CD4-positive, alpha-beta T cell treated with Interleukin-1 beta for 1 hour (primary cell): ENCODE data around the gene DYRK1A.
A peak's percentile ranks its signal among the peaks of the same experiment; 100 is the strongest.

Experiments
- DNase-seq, 2 donors: peaks; one replicate each; pipeline ENCODE4 v3.0.0-alpha.2; 2020 to 2022

DYRK1A gene

DNA sequence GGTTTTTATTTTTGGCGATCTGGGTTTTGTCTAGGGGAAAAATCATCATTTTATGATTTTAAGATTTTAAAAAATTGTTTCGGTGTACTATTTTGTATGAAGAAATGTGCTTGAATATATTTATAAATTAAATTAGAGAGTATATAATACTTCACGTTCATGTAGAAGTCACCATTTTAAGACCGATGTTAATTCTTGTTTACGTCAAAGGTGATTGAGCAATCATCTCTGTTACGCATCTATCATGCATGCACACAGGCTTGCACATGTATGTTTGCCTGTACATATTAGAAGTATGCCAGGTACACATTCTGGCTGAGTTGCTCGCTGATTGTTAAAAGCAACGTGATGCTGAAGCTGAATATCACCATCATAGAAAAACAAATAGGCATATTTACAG lies 54.7 kb downstream of the DYRK1A start:
- no peak for DNase-seq

- no peak for DNase-seq
These were observed 55.8 kb downstream of the DYRK1A start for GRCh38 chr21:37422382-37422781.

DNA sequence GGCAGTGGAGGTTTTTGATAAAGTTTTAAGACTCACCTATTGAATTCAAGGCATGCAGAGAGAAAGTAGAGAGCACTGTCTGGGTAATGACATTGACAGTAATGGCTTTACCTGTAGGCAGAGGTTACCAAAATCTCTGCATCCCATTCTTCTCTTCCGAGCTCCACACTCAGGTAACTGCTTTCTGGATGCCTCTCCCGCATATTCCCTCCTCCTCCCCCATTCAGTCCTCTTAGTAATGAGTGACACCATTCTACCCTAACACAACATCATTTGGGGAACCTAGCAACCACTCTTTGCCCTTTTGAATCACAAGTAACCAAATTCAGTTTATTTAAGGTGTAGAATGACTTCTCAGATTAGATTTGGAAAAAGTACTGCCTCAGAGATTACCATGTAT lies 56.5 kb downstream of the DYRK1A start:
- no peak for DNase-seq

DNA sequence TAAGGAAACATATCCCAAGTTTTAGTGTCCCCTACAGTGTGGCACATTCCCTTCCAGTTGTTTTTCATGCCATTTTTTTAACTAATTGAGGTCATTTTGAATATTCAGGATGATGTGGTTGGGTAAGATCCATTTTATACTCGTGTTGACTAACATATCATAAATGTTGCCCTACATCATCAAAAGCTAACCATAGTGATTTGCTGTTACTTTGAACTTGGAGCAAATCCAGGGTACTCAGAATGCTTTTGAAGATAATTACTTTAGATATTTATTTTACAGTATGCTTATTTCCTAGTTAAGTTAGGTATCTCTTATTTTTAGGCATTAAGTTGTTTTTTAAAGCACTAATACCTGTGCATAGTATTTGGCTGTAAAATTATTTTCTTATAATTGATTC lies 57.8 kb downstream of the DYRK1A start:
- no peak for DNase-seq

DNA sequence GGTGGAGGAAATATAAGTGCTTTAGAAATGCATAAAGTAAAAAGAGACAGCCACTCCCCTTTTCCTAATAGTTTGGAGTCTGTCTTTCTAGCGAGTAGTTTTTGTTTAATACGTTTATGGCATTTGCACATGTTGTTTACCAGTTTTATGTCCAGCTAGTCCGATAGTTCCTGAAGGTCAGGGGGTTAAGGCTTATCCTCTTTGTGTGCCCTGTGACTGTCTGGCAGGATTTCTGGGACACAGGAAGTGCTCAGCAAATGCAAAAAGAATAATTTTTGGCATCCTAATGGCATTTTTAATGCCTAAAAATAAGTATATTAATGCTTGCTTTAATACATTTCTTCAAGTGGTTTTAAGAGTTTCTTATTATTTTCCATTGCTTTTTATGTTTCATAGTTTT lies 58.4 kb downstream of the DYRK1A start:
- DNase-seq = no peak

GRCh38 chr21:37425684-37426083 lies 59.1 kb downstream of the DYRK1A start:
- no peak for DNase-seq

- DNase-seq = no peak
These were observed 60.6 kb downstream of the DYRK1A start for GRCh38 chr21:37427221-37427620.

DNA sequence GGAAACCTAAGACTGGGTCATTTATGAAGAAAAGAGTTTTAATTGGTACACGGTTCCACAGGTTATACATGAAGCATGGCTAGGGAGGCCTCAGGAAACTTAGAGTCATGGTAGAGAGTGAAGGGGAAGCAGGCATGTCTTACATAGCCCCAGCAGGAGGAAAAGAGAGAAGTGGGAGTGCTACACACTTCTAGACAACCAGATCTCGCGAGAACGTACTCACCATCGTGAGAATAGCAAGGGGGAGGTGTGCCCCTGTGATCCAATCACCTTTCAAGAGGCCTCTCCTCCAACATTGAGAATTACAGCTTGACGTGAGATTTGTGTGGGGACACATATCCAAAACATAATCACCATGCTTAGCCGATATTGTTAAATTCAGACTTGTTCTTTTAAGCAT lies 62.8 kb downstream of the DYRK1A start:
- DNase-seq = no peak

- DNase-seq = no peak
These were observed 63.7 kb downstream of the DYRK1A start for GRCh38 chr21:37430184-37430821.

DNA sequence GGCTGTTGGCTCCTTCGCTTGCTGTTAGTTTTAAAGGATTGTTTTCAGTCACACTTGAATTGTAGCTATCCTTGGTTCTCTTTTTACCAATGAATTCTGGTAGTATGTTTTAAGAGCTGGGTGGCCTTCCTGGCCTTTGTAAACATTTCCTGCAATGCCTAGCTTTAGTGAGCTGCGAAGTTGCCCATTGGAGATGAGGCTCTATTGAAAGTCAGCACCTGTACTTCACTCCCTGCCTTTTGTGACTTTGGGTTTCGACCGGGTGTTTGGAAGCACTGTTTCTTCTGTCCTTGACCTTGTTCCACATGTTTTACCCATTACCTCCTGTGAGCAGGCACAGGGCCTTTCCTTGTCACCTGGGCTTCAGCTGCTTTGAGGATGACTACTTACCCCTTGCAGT lies 64.7 kb downstream of the DYRK1A start:
- DNase-seq = no peak

GRCh38 chr21:37432710-37433455 lies 66.3 kb downstream of the DYRK1A start:
- DNase-seq = no peak

- DNase-seq = no peak
These were observed 66.9 kb downstream of the DYRK1A start for GRCh38 chr21:37433456-37433840.

GRCh38 chr21:37435120-37435519 lies 68.5 kb downstream of the DYRK1A start:
- peak; percentile 72 to 76 for DNase-seq

GRCh38 chr21:37435711-37436110 lies 69.1 kb downstream of the DYRK1A start:
- no peak for DNase-seq

DNA sequence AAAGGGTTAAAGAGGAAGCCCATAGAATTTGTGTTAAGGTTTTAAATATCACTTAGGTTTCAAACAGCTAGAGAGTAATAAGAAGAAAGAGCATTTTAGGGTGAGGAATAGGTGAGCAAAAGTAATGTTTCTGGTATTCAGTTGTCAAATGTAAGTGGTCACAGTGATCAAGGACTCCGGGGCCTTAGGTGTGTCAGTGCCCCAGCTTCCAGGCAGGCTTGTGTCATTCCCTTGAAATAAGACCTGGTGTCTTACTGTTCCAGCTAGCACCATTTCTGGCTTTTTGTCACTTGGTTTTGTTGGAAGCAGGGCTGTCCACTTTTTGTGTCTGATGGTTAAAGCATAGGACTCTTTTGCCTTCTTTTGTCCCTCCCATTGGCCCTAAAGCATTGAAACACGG lies 69.6 kb downstream of the DYRK1A start:
- DNase-seq = no peak

DNA sequence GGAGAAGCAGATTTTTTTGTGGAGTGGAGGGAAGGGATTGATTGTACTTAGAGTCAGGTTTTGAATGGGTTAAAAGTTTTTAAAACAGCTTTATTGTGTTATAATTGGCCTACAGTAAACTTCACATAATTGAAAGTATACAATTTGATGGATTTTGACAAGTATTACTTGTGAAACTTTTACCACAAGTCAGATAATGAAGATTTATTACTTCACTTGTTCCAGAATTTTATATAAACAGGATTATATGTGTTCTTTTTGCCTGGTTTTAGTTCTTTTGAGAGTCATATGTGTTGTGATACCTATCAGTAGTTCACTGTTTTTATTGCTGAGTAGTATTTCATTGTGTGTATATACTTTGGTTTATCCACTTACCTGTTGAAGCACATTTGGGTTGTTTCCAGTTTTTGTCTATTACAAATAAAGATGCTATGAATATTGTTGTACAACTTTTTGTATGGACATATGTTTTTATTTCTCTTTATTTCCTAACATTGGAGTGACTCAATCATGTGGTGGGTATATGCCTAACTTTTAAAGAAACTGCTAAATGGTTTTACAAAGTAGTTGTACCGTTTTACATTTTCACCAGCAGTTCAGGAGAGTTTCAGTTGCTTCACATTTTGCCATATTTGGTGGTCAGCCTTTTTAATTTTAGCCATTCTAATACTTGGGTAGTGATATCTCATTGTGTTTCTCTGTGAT lies 71.0 kb downstream of the DYRK1A start:
- DNase-seq = no peak

DNA sequence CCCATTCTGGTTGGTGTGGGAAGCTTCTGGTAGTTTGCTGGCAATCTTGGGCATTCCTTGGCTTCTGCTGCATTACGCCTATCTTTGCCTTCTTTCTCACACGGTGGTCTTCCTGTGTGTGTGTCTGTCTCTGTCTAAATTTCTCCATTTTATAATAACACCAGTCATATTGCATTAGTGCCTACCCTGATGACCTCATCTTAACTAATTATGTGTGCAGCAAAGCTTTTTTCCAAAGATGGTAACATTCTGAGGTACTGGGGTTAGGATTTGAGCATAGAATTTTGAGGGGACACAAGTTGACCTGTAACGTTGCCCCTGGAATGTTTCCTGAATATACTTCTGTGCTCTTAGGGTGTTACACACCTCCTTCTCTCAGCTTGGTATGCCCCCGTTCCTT lies 77.1 kb downstream of the DYRK1A start:
- no peak for DNase-seq

GRCh38 chr21:37445228-37445627 lies 78.7 kb downstream of the DYRK1A start:
- no peak for DNase-seq

GRCh38 chr21:37446552-37446951 lies 80.0 kb downstream of the DYRK1A start:
- no peak for DNase-seq

- no peak for DNase-seq
These were observed 80.8 kb downstream of the DYRK1A start for GRCh38 chr21:37447288-37447936.

GRCh38 chr21:37449302-37449937 lies 82.8 kb downstream of the DYRK1A start:
- no peak for DNase-seq

DNA sequence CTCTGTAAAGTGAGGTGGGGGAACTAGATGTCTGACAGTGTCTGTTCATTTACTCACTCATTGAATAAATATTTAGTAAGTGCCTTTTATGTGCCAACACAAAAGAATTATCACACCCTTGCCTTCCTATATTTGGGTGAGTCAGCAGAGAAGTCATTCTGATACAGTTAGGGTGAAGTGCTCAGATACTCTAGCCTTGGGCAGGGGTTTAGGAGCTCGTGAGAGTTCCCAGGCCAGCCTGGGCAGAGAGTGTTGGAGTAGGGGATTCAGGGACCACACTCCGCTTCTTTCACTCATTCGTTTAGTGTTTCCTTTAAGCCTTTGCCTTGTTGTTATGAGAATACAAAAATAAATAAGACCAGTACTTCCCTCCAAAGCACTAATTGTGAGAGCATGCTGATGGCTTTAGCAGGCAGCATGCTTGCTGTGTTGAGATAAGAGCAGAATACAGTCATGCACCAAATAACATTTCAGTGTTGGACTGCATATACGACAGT lies 83.9 kb downstream of the DYRK1A start:
- no peak for DNase-seq

GRCh38 chr21:37451446-37451845 lies 84.9 kb downstream of the DYRK1A start:
- no peak for DNase-seq
